ENCODE measurements around the gene GPX6. TPM values are rescaled to one million over a fixed set of nuclear protein-coding genes. Genes with fewer than 3 reads are reported as not detected.
"Not testable (repeated sequence)": the region's sequence is repeated elsewhere in the genome, so short reads cannot be mapped to it uniquely, and the experiment has no call there.

GPX6 gene
- total RNA-seq, 2 donors from 2014 or later: not detected

DNA sequence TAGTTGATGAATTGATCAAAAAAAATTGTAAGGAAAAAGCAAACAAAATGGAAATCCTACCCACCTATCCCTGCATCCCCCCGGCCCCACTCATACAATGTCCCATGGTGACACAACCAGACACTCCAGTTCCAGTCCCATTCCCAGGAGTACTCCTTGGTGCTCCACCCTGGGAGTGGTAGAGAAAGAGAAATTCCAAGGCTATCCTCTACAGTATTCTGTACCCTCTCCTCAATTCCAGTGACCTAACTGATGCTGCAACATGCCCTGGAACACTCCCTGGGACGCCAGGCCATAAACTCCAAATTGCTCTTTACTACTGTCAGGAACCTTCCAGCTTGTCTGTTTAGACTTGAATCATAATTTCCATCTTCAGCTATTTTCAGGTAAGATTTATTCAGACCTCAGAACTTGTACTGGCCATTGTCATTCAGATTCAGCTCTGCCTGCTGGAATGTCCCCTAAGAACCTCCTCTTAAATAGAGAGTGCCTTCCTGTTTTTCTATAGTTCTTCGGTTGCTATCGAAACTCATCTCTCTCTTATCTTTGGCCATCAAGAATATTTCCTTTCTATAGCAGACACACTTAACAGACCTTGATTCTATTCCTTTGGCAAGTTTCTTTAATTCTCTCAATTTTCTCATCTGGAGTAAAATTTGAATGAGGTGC lies 8.7 kb downstream of the GPX6 start:
- H3K4me1 Mint-ChIP-seq: peaks cover 11% of the 10 kb centered on the region
- H3K27ac Mint-ChIP-seq: peak overlapping the region; percentile 59
- DNase-seq (no peak), ATAC-seq (peak; percentile 62)
- peak overlapping the region; percentile 60 for H3K4me3 Mint-ChIP-seq
- H3K36me3 Mint-ChIP-seq (ENCODE audit: low read depth): peaks cover 6% of the 10 kb centered on the region
- H3K27me3 Mint-ChIP-seq: peaks cover 27% of the 10 kb centered on the region
- no peaks in the 10 kb centered on the region for H3K9me3 ChIP-seq (ENCODE audit: control insufficient read depth, low read length, poor library complexity, severe bottlenecking)

GRCh38 chr6:28505733-28506132 lies 9.9 kb downstream of the GPX6 start:
- Mint-ChIP-seq H3K4me1 (peaks cover 11% of the 10 kb centered on the region), H3K27ac (no peak overlapping the region), H3K4me3 (no peak overlapping the region), H3K36me3 (ENCODE audit: low read depth) (peaks cover 3% of the 10 kb centered on the region), H3K27me3 (peaks cover 20% of the 10 kb centered on the region)
- no peak for DNase-seq
- no peak for ATAC-seq
- no peaks in the 10 kb centered on the region for H3K9me3 ChIP-seq (ENCODE audit: control insufficient read depth, low read length, poor library complexity, severe bottlenecking)

DNA sequence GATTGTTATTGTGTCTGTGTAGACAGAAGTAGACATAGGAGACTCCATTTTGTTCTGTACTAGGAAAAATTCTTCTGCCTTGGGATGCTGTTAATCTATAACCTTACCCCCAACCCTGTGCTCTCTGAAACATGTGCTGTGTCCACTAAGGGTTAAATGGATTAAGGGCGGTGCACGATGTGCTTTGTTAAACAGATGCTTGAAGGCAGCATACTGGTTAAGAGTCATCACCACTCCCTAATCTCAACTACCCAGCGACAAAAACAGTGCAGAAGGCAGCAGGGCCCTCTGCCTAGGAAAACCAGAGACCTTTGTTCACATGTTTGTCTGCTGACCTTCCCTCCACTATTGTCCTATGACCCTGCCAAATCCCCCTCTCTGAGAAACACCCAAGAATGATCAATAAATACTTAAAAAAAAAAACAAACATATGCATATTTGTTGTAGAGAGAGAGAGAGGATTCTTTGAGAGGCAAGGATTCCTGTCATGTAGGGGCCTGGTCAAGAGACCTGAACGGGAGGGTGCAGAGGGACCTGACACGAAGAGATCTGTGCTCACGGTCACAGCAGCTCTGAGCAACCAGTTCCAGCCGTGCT lies 12.8 kb downstream of the GPX6 start:
- H3K4me1 Mint-ChIP-seq: peaks cover 10% of the 10 kb centered on the region
- H3K27me3 Mint-ChIP-seq: peaks cover 22% of the 10 kb centered on the region
- not testable (repeated sequence) for ATAC-seq; H3K4me3 Mint-ChIP-seq; DNase-seq; H3K27ac Mint-ChIP-seq; H3K36me3 Mint-ChIP-seq (ENCODE audit: low read depth); H3K9me3 ChIP-seq (ENCODE audit: control insufficient read depth, low read length, poor library complexity, severe bottlenecking)

- not testable (repeated sequence) for H3K9me3 ChIP-seq (ENCODE audit: control insufficient read depth, low read length, poor library complexity, severe bottlenecking); H3K4me3 Mint-ChIP-seq; DNase-seq; H3K27ac Mint-ChIP-seq; ATAC-seq; H3K4me1 Mint-ChIP-seq; H3K36me3 Mint-ChIP-seq (ENCODE audit: low read depth)
- peaks cover 22% of the 10 kb centered on the region for H3K27me3 Mint-ChIP-seq
Observed at GRCh38 chr6:28502136-28502535, 13.5 kb downstream of the GPX6 start.

- DNase-seq: no peak
- Mint-ChIP-seq H3K27me3 (peaks cover 22% of the 10 kb centered on the region), H3K4me1 (no peaks in the 10 kb centered on the region), H3K4me3 (no peak overlapping the region), H3K36me3 (ENCODE audit: low read depth) (peaks cover 3% of the 10 kb centered on the region), H3K27ac (no peak overlapping the region)
- no peak for ATAC-seq
- H3K9me3 ChIP-seq (ENCODE audit: control insufficient read depth, low read length, poor library complexity, severe bottlenecking): no peaks in the 10 kb centered on the region
Observed at GRCh38 chr6:28501259-28501658, 14.3 kb downstream of the GPX6 start.

DNA sequence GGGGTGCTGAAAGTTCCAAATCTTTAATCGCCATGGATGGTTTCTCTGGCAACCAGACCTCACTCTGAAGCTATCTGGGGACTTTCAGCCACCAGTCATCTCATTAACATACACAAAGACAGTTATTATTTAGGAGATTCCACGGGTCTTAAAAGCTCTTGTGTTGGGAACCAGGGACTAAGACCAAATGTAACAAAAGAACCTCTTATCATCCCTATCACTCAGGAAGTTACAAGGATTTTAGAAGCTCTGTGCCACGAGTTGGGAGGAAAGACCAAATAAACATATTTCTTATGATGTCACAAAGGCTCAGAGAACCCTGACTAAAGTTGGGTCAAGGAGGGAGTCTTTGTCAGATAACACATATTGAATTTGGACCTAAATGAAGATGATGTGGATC lies 17.7 kb downstream of the GPX6 start:
- Mint-ChIP-seq H3K27ac (no peak overlapping the region), H3K4me3 (no peak overlapping the region), H3K36me3 (ENCODE audit: low read depth) (no peaks in the 10 kb centered on the region), H3K27me3 (peaks cover 26% of the 10 kb centered on the region), H3K4me1 (no peaks in the 10 kb centered on the region)
- DNase-seq (no peak), ATAC-seq (no peak)
- H3K9me3 ChIP-seq (ENCODE audit: control insufficient read depth, low read length, poor library complexity, severe bottlenecking): no peaks in the 10 kb centered on the region

DNA sequence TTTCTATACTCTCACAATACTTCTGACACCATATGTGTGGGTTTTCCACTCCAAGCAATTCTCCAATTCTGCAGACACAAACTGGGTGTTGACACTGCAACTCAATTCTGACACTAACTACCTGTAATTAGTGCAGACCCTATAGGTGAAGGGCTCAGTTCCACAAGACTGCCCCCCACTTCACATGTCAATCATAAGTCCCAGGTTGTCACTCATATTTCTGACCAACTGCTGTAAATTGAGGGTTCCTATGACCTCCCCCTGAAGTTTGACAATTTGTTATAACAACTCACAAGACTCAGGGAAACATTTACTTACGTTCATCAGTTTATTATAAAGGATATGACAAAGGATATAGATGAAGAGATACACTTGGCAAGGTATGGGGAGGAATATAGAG lies 18.3 kb downstream of the GPX6 start:
- no peak overlapping the region for H3K4me3 Mint-ChIP-seq
- ATAC-seq (no peak), DNase-seq (no peak)
- no peaks in the 10 kb centered on the region for H3K4me1 Mint-ChIP-seq
- no peak overlapping the region for H3K27ac Mint-ChIP-seq
- H3K36me3 Mint-ChIP-seq (ENCODE audit: low read depth): no peaks in the 10 kb centered on the region
- H3K27me3 Mint-ChIP-seq: peaks cover 32% of the 10 kb centered on the region
- H3K9me3 ChIP-seq (ENCODE audit: control insufficient read depth, low read length, poor library complexity, severe bottlenecking): no peaks in the 10 kb centered on the region

- ATAC-seq: no peak
- Mint-ChIP-seq H3K27me3 (peaks cover 43% of the 10 kb centered on the region), H3K4me3 (no peak overlapping the region), H3K27ac (no peak overlapping the region), H3K36me3 (ENCODE audit: low read depth) (no peaks in the 10 kb centered on the region), H3K4me1 (peaks cover 2% of the 10 kb centered on the region)
- DNase-seq: no peak
- H3K9me3 ChIP-seq (ENCODE audit: control insufficient read depth, low read length, poor library complexity, severe bottlenecking): no peaks in the 10 kb centered on the region
Observed at GRCh38 chr6:28496099-28496779, 19.4 kb downstream of the GPX6 start.

DNA sequence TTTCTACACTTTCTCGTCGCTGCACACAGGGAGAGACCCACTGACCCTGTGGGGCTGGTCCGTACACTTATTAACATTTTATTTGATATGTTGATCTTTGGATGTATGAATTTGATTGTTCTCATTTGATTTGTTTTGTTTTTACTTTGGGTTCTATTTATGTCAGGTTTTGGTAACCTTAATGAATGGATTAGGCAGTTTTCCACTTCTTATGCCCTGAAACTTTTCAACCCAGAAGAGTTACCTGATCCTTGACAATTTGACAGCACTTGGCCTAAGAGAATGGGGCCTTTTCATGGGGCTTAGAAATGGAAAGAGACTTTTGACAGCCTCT lies 23.6 kb downstream of the GPX6 start:
- DNase-seq: no peak
- H3K9me3 ChIP-seq (ENCODE audit: control insufficient read depth, low read length, poor library complexity, severe bottlenecking): no peaks in the 10 kb centered on the region
- H3K36me3 Mint-ChIP-seq (ENCODE audit: low read depth): peaks cover 3% of the 10 kb centered on the region
- H3K27me3 Mint-ChIP-seq: peaks cover 70% of the 10 kb centered on the region
- peaks cover 15% of the 10 kb centered on the region for H3K4me1 Mint-ChIP-seq
- no peak overlapping the region for H3K27ac Mint-ChIP-seq
- no peak overlapping the region for H3K4me3 Mint-ChIP-seq
- no peak for ATAC-seq

DNA sequence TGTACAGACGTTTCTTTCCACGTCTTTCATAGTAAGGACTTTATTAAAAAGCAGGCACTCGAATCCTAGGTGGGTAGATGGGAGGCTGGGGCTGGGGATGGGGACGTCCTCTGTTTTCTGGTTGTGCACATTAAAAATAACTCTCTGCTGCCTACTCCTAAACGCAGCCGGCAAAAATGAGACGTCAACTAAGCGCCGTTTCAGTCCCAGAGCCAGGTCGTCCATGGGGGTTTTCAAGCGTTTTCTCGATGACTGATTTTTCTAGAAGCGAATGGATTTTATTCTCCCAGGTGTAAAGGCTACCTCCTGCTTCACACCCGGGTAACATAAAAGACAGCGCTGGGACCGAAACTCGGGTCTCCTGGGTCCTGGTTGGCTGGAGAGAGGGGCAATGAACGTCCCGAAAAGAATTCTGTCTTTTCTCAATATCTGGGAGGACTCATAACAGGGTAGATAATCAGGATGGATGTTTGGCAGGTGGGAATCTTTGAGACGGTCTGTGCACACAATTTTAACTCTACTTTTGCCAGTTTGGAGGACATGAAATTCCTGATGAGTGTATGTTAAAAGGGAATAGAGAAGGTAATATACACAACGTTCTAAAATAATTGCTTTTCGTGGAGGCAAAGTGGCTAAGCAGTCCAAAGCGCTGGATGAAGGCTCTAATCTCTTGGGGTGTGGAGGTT lies 25.2 kb downstream of the GPX6 start:
- Mint-ChIP-seq H3K27me3 (peaks cover 73% of the 10 kb centered on the region), H3K4me1 (peaks cover 15% of the 10 kb centered on the region), H3K27ac (no peak overlapping the region), H3K4me3 (peak overlapping the region; percentile 74), H3K36me3 (ENCODE audit: low read depth) (peaks cover 3% of the 10 kb centered on the region)
- DNase-seq (no peak), ATAC-seq (peak; percentile 32)
- H3K9me3 ChIP-seq (ENCODE audit: control insufficient read depth, low read length, poor library complexity, severe bottlenecking): no peaks in the 10 kb centered on the region

DNA sequence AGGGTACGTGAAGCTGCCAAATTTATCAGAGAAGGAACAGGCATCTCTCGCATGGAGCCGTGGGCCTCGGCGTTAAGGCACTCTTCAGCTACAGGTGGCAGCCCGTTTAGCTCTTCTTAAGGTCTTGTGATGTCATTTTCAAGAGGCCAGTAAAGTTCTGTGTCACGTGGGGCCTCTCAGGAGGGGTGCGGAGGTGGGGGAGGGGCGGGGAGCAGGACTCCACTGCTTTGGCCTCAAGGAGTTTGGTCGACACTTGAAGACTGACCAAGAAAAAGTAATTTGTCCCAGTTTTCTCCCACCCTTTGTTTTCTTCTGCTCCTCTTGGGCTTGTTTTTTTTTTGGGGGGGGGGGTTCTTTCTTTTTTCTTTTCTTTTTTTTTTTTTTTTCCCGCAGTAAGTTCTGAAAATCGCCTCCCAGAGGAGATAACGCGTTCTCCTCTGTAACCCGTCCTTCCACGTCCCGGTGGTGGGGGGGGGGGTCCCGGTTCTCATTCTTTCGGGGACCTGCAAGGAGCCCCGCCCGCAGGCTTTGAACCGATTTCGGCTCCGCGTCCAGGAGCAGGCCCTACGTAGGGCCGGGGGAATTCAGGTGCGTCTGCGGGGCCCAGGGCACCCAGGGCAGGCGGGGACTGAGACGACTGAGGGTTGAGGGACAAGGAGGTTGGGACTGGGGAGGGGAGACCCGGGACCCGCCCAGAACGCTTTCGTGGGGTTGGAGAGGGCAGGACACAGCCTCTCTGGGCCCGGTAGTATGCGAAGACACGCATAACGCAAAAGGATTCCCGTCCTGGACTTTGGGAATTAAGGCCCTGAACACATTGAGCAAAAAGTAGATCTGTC lies 26.0 kb downstream of the GPX6 start:
- H3K36me3 Mint-ChIP-seq (ENCODE audit: low read depth): peaks cover 3% of the 10 kb centered on the region
- peak overlapping the region; percentile 75 for H3K4me3 Mint-ChIP-seq
- no peak for DNase-seq
- peaks cover 15% of the 10 kb centered on the region for H3K4me1 Mint-ChIP-seq
- no peaks in the 10 kb centered on the region for H3K9me3 ChIP-seq (ENCODE audit: control insufficient read depth, low read length, poor library complexity, severe bottlenecking)
- peak; percentile 73 for ATAC-seq
- H3K27ac Mint-ChIP-seq: no peak overlapping the region
- H3K27me3 Mint-ChIP-seq: peaks cover 78% of the 10 kb centered on the region

- Mint-ChIP-seq H3K27ac (no peak overlapping the region), H3K36me3 (ENCODE audit: low read depth) (peaks cover 3% of the 10 kb centered on the region), H3K27me3 (peaks cover 74% of the 10 kb centered on the region), H3K4me3 (peak overlapping the region; percentile 75), H3K4me1 (peaks cover 15% of the 10 kb centered on the region)
- ATAC-seq: peak; percentile 21
- no peak for DNase-seq
- H3K9me3 ChIP-seq (ENCODE audit: control insufficient read depth, low read length, poor library complexity, severe bottlenecking): no peaks in the 10 kb centered on the region
Observed at GRCh38 chr6:28488916-28489365, 26.7 kb downstream of the GPX6 start.
